ENCODE measurements around the gene SLC35C1.

GRCh38 chr11:45817191-45817590, 12.2 kb downstream of the SLC35C1 start:
- TF ChIP-seq ZNF274 (IDR thresholded peaks at IDR 0.05; ENCODE audit: low read depth, low read length) (no peak), SUZ12 (IDR thresholded peaks at IDR 0.05; ENCODE audit: extremely low read depth, insufficient read depth, insufficient read length) (no peak)

Data from NT2/D1 (cell line).